Astrocyte of the cerebellum (primary cell): ENCODE data around the gene NUDCD2.

Experiments used
- DNase-seq: peaks from one replicate; pipeline ENCODE4 v3.0.0-alpha.2; 2011; ENCODE audit warnings: low read depth
- H3K4me3 ChIP-seq: 2 replicates; pipeline ENCODE4 v1.5.1; 2011; ENCODE audit warnings: mild to moderate bottlenecking, low read depth, low read length, moderate library complexity
- CTCF ChIP-seq: IDR thresholded peaks from 2 replicates; pipeline ENCODE4 v1.5.1; 2012; ENCODE audit warnings: low read length, low read depth, moderate library complexity, mild to moderate bottlenecking; ENCODE audit errors: missing control alignments
- in situ Hi-C: cut with HindIII; loops from 2 replicates; pipeline ENCODE4 v1.10.0; 2017; ENCODE audit warnings: low sequenced_read_pairs

The NUDCD2 gene

GRCh38 chr5:163473635-163474243, 13.8 kb upstream of the NUDCD2 start:
- no peak for DNase-seq
- TF ChIP-seq CTCF = no peak
- in situ Hi-C loops = no loop called here
- H3K4me3 ChIP-seq = no peak overlapping the region

GRCh38 chr5:163467682-163468081, 7.8 kb upstream of the NUDCD2 start:
- in situ Hi-C loops = no loop called here
- no peak for TF ChIP-seq CTCF
- H3K4me3 ChIP-seq = no peak overlapping the region
- DNase-seq = no peak

GRCh38 chr5:163463063-163463435, 3.1 kb upstream of the NUDCD2 start:
- H3K4me3 ChIP-seq = no peak overlapping the region
- TF ChIP-seq CTCF = no peak
- no peak for DNase-seq
- in situ Hi-C loops = no loop called here

- no peak for TF ChIP-seq CTCF
- DNase-seq = no peak
- peak within 1 kb of the TSS; percentile 65 for H3K4me3 ChIP-seq
- in situ Hi-C loops = no loop called here
Measured at GRCh38 chr5:163460562-163461171, 765 bp upstream of the NUDCD2 start, which contains the start of gene HMMR. TSS of gene HMMR (plus strand) at chr5:163460632. CDS start at chr5:163460693, 61 bp downstream.

GRCh38 chr5:163459462-163459818, 462 bp downstream of the NUDCD2 start:
- in situ Hi-C loops = no loop called here
- H3K4me3 ChIP-seq = peak overlapping the region; percentile 65
- no peak for DNase-seq
- TF ChIP-seq CTCF = no peak

GRCh38 chr5:163458778-163459385, 1.0 kb downstream of the NUDCD2 start:
- in situ Hi-C loops = no loop called here
- H3K4me3 ChIP-seq = peak overlapping the region; percentile 65
- DNase-seq = no peak
- no peak for TF ChIP-seq CTCF
